GM18951 (cell line): ENCODE data around the gene GPR137B.
"Not testable (repeated sequence)": the region's sequence is repeated elsewhere in the genome, so short reads cannot be mapped to it uniquely, and the experiment has no call there.

Source experiments
- POLR2A ChIP-seq: IDR thresholded peaks from 4 replicates; pipeline ENCODE4 v1.6.1; 2011; ENCODE audit warnings: mild to moderate bottlenecking; ENCODE audit not compliant: insufficient read length, insufficient read depth; ENCODE audit errors: extremely low read depth
- in situ Hi-C: fragments of 300-500 bp; cut with MboI; formaldehyde crosslinking; loops from one replicate; pipeline ENCODE4 v1.12.0; 2022; ENCODE audit warnings: low sequenced_read_pairs, mixed read lengths, inconsistent platforms; ENCODE audit not compliant: unreplicated experiment

Gene GPR137B

GRCh38 chr1:236151739-236152424 is 9.5 kb downstream of the GPR137B start:
- in situ Hi-C loops = no loop called here
- no peak for TF ChIP-seq POLR2A

GRCh38 chr1:236154126-236154525 is 11.8 kb downstream of the GPR137B start:
- in situ Hi-C loops = no loop called here
- no peak for TF ChIP-seq POLR2A

- TF ChIP-seq POLR2A = no peak
- in situ Hi-C loops = no loop called here
Observed at GRCh38 chr1:236154671-236155398, 12.5 kb downstream of the GPR137B start.

GRCh38 chr1:236155399-236155767 is 13.0 kb downstream of the GPR137B start:
- in situ Hi-C loops = no loop called here

GRCh38 chr1:236155841-236156503 is 13.6 kb downstream of the GPR137B start:
- no peak for TF ChIP-seq POLR2A
- in situ Hi-C loops = no loop called here

More at GRCh38 chr1:236155399-236155767, 13.0 kb downstream of the GPR137B start:
- TF ChIP-seq POLR2A = no peak

GRCh38 chr1:236156512-236157208 is 14.3 kb downstream of the GPR137B start:
- TF ChIP-seq POLR2A = peak; percentile 56
- in situ Hi-C loops = no loop called here

- in situ Hi-C loops = not testable (repeated sequence)
Observed at GRCh38 chr1:236158072-236158471, 15.7 kb downstream of the GPR137B start.

GRCh38 chr1:236158719-236159118 is 16.4 kb downstream of the GPR137B start:
- TF ChIP-seq POLR2A = no peak
- in situ Hi-C loops = no loop called here

- TF ChIP-seq POLR2A = peak; percentile 42
- in situ Hi-C loops = no loop called here
Observed at GRCh38 chr1:236159704-236160539, 17.6 kb downstream of the GPR137B start.

- TF ChIP-seq POLR2A = no peak
- in situ Hi-C loops = no loop called here
Observed at GRCh38 chr1:236160540-236161127, 18.3 kb downstream of the GPR137B start.

- in situ Hi-C loops = no loop called here
Observed at GRCh38 chr1:236161230-236161629, 18.9 kb downstream of the GPR137B start.

GRCh38 chr1:236161755-236162154 is 19.4 kb downstream of the GPR137B start:
- in situ Hi-C loops = not testable (repeated sequence)

More at GRCh38 chr1:236161230-236161629, 18.9 kb downstream of the GPR137B start:
- TF ChIP-seq POLR2A = no peak
